ENCODE measurements around the gene DNMT1.

DNMT1 gene

GRCh38 chr19:10139952-10140351, 54.8 kb downstream of the DNMT1 start:
- DNase-seq (ENCODE audit: low spot score) = no peak

GRCh38 chr19:10138879-10139795, 55.6 kb downstream of the DNMT1 start:
- no peak for DNase-seq (ENCODE audit: low spot score)

GRCh38 chr19:10137751-10138682, 56.7 kb downstream of the DNMT1 start:
- no peak for DNase-seq (ENCODE audit: low spot score)

- no peak for DNase-seq (ENCODE audit: low spot score)
Observed at GRCh38 chr19:10136936-10137335, 57.8 kb downstream of the DNMT1 start.

- no peak for DNase-seq (ENCODE audit: low spot score)
Observed at GRCh38 chr19:10135551-10136334, 59.0 kb downstream of the DNMT1 start.

GRCh38 chr19:10134040-10134439, 60.7 kb downstream of the DNMT1 start:
- no peak for DNase-seq (ENCODE audit: low spot score)

GRCh38 chr19:10133596-10133995, 61.2 kb downstream of the DNMT1 start:
- no peak for DNase-seq (ENCODE audit: low spot score)

- DNase-seq (ENCODE audit: low spot score) = no peak
Observed at GRCh38 chr19:10132905-10133304, 61.8 kb downstream of the DNMT1 start.

GRCh38 chr19:10126213-10126639, 68.5 kb downstream of the DNMT1 start:
- no peak for DNase-seq (ENCODE audit: low spot score)

- no peak for DNase-seq (ENCODE audit: low spot score)
Observed at GRCh38 chr19:10124429-10124828, 70.3 kb downstream of the DNMT1 start.

GRCh38 chr19:10122045-10122444, 72.7 kb downstream of the DNMT1 start:
- no peak for DNase-seq (ENCODE audit: low spot score)

GRCh38 chr19:10120538-10121189, 74.1 kb downstream of the DNMT1 start:
- peak; percentile 31 for DNase-seq (ENCODE audit: low spot score)

- peak; percentile 58 for DNase-seq (ENCODE audit: low spot score)
Observed at GRCh38 chr19:10118960-10119359, 75.8 kb downstream of the DNMT1 start.

GRCh38 chr19:10116866-10117616, 77.7 kb downstream of the DNMT1 start:
- DNase-seq (ENCODE audit: low spot score) = no peak

- no peak for DNase-seq (ENCODE audit: low spot score)
Observed at GRCh38 chr19:10116085-10116865, 78.5 kb downstream of the DNMT1 start.

GRCh38 chr19:10115392-10116084, 79.2 kb downstream of the DNMT1 start:
- DNase-seq (ENCODE audit: low spot score) = no peak

GRCh38 chr19:10114651-10115391, 79.9 kb downstream of the DNMT1 start:
- no peak for DNase-seq (ENCODE audit: low spot score)

- DNase-seq (ENCODE audit: low spot score) = peak; percentile 3
Observed at GRCh38 chr19:10113964-10114650, 80.6 kb downstream of the DNMT1 start.

All from kidney tubule cell (primary cell).